GM19395 (cell line): Measurements from ENCODE around the gene OTUD6A.
"Not testable (repeated sequence)": the region's sequence is repeated elsewhere in the genome, so short reads cannot be mapped to it uniquely, and the experiment has no call there.

Source experiments
- ATAC-seq: cut with Tn5 transposase; IDR thresholded peaks from one replicate; pipeline ENCODE4 v1.9.1; 2021; ENCODE audit warnings: mild to moderate bottlenecking, moderate library complexity; ENCODE audit not compliant: unreplicated experiment

OTUD6A gene

DNA sequence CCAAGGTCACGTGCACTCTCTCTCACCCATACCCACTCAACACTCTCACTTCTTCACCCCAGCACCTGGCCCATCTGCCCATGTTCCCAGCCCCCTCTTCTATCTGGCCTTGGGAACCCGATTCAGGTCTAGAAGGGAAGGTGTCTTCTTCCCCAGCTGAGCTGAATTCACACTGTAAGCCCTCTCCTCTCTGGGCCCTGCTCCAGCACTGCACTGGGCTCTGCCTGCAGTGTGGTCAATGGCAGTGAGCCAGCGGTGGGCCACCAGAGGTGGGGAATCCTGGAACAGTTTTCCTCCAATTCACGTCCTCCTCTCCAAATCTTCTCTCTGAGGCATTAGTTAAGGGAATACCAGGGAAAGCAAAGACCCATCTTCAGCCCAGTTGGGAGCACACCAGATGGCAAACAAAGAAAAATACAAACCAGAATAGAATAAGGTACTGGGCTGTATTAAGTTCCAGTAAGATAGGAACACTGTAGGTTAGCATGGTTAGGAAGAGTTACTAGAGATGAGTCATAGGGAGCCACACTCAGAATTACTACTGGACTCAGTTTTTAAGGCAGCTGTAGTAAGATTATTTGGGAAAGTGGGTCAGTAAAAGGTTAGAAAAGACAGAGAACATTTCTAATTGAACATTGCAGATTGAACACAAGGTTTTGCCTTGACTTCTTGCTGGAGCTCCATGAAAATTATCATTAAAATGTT lies 17.6 kb upstream of the OTUD6A start:
- ATAC-seq, result no peak

DNA sequence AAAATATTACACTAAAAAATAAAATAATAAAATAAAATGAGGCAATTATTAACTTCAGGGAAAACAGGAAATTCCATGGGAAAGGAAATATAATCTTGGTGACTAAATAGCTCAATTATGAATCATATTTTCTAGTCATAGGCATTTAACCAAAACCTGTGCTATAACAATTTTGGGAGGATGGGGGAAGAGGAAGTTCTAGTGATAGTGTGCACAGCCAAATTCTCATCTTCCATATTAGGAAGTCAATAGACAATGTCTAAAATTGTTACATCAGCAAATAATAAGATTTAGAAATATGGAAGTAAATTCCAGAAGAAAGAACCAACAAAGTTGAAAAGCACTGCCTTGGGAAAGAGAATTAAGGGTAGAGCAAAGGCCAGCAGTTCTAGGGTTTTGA lies 15.3 kb upstream of the OTUD6A start:
- ATAC-seq, result no peak

DNA sequence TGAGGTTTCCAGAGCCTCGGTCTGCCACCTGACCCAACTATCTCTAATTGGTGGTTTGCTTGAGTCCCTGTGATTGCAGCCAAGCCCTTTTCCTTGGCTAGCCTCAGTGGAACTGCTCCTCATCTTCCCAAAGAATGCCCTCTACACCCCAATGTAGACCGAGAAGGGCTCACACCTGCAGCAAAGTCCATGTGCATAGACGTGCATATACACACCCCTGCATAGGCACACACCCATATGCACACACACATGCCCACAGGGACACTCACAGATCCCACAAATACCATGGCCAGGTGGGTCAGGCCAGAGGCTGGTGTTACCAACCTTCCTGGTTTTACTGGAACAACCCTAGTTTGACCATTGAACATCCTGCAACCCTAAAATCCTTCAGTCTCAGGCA lies 12.9 kb upstream of the OTUD6A start:
- ATAC-seq, result no peak

DNA sequence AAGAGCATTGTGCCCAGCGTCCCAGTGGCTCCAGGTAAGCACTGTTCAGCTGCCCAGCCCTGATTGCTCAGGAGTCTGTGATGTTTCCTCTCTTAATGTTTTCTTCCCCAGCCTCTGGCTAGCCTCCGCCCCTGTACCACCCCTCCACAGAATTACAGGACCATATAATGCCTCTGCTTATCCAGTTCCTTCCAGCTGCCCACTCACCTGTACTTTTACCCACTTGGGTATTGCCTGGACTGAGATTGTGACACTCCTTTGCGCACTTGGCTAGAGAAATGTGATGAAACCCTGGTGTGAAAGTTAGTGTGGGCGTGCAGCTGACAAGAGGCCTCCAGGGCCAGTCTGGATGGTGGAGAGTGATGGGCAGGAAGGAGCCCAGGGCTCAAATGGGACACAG lies 12.3 kb upstream of the OTUD6A start, which contains the start of gene AWAT2:
TSS of gene AWAT2 (minus strand) at position 14 of the 400 bp plus-strand sequence. CDS start at position 8, 6 bp downstream.
- ATAC-seq, result no peak

DNA sequence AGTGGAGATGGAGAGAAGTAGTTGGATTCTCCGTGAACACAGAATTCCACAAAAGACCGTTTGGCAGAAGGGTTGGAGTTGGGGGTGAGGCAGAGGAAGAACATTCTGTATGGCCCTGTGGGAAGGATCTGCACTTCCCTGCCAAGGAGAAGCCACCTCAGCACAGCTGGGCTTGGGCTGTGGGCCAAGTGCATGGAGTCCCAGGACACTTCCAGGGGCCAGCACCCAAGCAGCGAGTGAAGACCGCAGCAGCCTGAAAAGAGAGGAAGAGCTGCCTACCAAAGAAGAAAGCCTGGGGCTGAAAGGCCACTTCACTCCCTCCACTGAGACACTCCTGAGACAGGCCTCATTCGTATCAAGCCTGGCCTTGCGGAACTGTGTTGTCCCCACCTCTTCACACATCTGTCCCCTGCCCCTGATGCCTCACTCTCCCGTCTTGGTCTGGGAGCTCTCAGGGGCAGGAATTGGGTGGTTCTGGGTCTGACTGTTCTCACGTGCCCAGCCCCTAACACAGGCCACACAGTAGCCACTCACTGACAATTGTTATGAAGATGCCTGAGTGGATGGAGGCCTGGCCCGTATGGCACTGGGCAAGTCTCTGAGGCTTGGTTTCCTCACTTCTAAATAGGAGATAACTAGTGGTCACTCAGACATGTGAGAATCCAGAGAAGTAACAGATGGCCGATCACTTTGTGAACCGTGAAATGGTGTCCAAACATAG lies 9.2 kb upstream of the OTUD6A start:
- no peak for ATAC-seq

DNA sequence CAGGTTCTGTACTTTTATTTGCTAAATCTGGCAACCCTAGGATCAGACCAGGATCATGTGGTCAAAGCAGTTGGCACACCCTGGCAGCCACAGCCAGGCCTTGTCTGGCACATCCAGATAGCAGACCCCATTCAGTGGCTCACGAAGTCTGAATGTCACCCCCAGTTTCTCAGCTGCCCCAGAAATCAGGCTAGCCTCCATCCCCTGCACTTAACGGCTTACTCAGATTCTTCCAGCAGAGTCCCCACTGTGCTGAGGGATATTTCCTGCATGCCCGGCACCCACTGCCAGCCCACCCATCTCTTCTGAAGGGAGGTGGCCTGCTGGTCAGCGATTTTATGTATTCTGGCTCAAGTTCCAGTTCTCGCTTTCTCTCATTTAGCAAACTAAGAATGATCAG lies 7.9 kb upstream of the OTUD6A start:
- ATAC-seq, result no peak

DNA sequence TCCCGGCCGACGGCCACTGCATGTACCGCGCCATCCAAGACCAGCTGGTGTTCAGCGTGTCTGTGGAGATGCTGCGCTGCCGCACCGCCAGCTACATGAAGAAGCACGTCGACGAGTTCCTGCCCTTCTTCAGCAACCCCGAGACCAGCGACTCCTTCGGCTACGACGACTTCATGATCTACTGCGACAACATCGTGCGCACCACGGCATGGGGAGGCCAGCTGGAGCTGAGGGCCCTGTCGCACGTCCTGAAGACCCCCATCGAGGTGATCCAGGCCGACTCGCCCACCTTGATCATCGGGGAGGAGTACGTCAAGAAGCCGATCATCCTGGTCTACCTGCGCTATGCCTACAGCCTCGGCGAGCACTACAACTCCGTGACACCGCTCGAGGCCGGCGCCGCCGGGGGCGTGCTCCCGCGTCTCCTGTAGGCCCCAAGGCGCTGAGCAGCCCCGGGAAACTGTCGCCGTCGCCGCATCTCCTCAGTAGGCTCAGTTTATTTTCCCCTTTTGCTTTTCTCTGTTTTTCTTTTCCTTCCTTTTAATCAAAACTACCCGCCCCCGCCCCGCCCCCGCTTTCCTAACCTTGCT lies 799 bp downstream of the OTUD6A start:
- no peak for ATAC-seq

DNA sequence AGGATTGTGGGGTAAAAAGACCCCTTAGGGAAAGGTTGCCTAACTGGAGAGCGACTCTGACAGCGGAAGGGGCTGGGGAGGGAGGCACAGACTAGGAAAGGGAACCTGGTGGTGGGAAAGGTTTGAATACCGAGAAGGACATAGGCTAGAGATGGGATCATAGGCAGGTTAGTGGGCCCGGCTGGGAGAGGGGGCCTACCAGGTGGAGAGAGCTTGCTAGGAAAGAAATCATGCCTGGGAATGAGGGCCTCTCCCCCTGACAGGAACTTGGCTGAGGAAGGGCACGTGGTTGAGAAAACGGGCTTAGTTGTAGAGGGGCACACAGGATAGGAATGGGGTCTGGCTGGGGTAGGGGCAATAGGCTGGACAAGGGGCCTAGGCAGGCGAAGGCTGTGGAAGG lies 4.4 kb downstream of the OTUD6A start:
- ATAC-seq, result no peak

DNA sequence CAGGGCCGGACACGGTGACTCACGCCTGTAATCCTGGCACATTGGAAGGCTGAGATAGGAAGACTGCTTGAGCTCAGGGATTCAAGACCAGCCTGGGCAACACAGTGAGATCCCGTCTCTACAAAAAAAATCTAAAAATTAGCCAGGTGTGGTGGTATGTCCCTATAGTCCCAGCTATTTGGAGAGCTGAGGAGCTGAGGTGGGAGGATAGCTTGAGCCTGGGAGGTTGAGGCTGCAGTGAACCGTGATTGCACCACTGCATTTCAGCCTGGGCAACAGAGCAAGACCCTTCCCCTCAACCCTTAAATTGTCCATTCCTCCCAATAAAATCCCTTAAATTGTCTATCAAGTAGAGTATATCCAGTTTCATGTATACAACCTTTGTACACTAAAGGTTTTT lies 17.0 kb downstream of the OTUD6A start:
- ATAC-seq, result no peak

DNA sequence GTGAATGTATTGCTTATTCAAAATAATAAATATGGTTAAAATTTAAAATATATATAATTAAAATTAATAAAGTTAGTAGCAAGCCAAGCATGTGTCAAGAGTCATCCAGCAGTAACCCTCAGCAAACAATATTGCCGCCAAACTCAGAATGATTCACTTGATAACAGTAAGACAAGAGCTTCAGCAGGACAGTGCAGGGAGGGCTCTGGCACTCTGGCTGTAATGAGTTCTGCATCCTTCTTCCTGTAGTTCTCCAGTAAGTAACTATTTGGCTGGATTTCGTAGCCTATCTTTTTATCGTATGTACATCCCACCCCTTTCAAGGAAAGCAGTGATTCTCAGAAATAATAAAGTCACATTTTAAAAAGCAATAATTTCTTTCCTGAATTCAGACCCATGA lies 17.6 kb downstream of the OTUD6A start:
- ATAC-seq, result no peak

DNA sequence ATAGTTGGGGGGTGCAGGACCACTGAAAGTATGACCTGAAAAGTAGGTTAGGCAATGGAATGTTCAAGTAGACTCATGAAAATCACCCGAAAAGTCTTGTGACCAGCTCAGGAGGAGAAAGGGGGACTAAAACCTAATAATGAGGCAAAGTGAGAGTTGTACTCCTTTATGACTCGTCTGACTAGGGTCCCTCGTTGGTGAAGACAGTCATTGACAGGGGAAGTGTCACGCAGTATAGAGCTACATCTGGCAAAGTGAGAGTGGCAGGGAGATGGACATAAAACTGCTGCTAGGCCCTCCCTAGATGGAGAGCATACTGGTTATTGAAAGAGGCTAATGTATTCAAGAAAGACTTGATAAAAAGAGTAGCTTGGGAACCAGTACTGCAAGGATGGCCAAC lies 20.5 kb downstream of the OTUD6A start:
- ATAC-seq, result no peak

DNA sequence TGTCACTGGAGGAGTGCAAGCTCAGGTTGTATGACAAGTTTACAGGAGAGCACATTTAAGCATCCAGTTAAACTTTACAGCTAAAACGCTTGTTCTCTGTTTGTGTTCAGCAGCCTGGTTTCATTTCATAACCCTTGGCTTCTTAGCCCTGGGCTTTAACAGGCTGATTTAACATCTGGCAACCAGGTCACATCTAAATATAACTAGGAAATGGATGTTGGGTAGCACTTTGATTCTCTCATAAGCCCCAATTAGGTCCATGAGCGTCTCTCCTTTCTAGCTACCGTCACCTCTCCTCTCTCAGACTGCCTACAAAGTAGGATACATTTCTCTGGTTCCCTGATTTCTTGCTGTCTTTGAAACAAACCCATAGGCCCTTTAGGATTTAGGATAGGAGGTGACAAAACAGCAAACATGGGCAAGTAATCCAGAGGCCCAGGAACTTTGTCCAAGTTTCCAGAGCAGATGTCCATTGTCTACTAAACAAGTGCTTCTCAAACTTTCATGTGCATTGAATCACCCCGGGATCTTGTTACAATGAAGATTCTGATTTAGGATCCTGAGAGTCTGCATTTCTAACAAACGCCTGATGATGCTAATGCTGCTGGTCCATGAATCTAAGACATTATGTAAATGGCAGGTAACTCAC lies 22.5 kb downstream of the OTUD6A start:
- no peak for ATAC-seq

DNA sequence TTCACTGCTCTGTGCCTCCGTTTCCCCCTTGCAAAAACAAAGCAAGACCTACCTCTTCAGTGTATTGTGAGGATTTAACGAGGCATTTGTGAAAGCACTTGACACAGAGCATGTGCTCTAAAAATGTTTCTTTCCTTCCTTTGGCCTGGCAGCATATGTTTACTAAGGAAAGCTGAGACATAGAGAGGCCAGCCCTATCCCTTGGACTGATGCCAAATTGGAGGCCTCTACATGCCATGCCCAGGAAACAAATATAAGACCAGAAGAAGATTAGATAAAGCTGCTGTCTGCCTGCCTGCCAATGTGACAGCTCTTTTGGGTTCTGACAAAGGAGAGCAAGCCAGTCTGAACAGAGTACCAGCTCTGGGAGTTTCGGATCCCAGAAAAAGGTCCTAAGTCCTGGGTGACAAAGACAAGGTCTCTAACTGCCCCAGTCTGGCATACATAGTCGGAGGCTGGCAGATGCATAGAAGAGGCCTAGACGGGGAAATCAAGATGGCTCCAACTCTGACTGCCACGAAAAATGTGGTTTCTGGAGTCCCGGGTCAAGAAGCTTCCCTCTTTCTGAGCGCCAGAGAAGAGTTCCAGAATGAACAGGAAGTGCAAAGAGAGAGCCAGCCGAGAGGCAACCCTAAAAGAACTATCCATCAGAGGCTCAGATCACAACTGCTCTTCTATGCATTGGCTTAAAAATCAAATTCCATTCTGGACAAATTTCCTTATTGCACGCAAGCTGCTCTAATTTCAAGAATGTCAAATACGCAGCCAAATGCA lies 25.8 kb downstream of the OTUD6A start:
- ATAC-seq, result no peak

DNA sequence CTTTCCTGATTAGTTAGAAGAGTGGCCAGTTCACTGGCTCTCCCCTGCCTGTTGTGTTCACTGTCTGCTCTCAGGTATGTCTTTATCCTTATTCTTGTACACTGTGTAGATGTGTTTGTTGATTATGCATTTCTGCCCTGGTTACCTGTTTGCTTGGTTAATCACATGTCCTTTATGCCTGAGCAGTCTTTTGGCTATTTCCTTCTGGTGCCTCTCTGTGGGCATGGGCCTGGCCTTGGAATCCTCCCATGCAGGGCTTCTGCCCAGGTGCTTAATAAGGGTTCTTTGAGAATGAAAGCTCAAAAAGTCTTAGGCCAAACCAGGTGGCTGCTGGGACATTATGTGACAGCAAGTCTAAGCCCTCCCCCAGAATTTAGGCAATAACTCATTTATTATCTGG lies 26.5 kb downstream of the OTUD6A start:
- no peak for ATAC-seq

DNA sequence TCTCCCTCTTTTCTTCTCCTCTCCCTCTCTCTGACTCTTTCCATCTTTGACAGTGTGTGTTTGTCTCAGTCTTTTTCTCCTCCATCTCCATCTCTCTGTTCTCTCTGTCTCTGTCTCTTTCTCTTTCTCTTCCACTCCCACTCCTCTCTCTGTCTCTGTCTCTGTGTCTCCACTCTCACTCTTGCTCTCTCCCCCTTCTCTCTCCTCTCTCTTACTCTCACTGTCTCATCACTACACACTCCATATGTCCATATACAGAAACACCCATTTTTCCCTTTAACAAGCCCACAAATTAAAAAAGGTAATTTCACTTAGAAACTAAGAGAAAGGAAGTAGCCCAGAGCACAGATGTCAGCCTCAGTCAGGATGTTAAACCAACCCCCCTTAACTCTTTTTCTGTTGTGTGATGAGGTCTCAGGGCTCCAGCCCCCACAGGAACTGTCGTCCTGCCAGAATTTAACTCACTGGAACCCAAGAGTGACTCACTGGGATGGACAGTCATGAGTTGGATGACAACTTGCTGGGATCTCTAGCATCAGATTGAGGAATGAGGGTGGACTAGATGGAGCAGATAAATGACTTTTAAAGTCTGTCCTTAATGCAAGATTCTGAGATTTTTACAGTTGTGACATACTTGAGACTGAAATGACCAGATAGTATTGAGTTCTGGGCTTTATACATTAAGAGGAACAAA lies 27.5 kb downstream of the OTUD6A start:
- no peak for ATAC-seq

DNA sequence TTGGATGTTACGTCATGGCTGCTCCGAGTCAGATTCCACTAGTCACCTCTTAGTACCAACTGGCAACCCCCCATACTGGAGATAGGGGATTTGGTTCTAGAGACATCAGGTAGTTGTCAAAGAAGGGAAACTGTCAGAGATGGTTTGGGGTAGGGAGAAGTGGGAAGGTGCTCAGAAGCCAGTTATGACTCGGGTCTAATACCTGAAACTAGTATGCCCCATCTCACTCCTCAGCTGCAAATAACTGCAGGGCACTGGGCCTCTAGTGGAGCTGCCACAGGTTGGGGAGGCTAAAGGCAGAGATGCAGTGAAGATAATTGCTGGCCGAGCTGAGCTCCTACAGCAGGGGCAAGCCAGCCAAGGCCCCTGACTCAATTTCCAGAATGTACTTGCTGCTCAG lies 30.0 kb downstream of the OTUD6A start:
- no peak for ATAC-seq

DNA sequence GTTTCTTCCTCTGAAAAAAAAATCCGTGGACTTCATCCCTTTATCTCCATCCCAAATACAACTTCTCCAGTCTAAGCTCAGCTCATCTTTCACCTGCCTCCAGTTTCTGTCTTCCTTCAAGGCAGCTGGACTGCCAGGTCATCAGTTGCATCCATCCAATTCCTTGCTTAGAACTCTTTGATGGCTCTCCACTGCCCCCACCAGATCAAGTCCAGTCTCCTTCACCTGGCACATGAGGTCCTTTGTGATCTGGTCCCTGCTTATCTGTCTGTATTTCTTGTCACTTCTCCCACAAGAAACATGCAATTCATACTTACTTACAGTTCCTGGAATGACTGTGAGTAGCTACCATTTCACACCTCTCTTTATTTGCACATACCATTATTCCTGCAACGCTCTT lies 33.8 kb downstream of the OTUD6A start:
- ATAC-seq, result no peak

DNA sequence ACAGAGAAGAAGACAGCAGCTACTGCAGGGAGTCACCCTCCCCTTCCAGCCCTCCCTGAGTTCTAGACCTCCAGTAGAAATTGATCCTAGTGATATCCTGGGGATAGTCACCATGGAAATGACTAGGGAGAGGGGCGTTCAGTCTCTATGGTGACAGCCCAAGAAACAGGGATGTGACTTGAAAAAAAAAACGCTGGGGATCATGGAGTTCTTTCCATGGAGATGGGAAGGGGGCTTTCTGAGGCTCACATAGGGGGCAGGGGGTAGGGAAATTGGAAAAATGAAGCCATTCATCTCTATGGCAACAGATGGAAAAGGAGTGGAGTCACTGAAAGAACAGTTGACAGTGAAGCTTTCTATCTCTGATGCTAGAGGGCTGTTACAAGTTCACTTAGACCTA lies 43.0 kb downstream of the OTUD6A start:
- no peak for ATAC-seq

DNA sequence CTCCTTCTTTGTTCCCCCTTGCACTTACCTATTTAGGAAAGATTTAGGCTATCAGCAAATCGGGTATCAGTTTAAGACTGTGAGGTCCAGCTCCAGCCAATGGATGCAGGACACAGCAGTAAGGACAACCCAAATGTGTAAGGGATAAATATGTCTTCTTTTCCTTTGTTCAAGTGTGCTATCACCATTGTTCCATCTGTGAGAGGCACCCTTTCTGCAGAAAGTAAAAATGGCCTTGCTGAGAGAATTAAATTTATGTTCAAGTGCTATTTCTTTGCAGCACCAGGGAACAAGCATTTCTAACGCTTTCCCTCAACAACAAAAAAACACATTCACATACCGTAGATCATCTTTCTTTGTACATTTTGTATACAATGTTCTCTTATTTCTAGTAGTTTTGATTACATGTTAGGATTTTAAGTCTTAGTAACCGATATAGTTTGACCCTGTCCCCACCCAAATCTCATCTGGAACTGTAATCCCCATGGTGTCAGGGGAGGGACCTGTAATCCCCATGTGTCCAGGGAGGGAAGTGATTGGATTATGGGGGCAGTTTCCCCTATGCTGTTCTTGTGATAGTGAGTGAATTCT lies 49.3 kb downstream of the OTUD6A start:
- not testable (repeated sequence) for ATAC-seq
